GM12891 (cell line): ENCODE data around the gene LRWD1.
A peak's percentile ranks its signal among the peaks of the same experiment; 100 is the strongest.

ENCODE experiments used
- DNase-seq: peaks from one replicate; pipeline ENCODE4 v3.0.0; 2011; ENCODE audit warnings: low spot score; ENCODE audit not compliant: insufficient read length
- FAIRE-seq: peaks from 2 replicates; lab custom pipeline; 2011; peaks lifted over from hg19 to GRCh38; lab: Jason Lieb, UNC
- PAX5 ChIP-seq: IDR thresholded peaks from 2 replicates; pipeline ENCODE4 v1.6.1; 2011; ENCODE audit warnings: low read length, moderate library complexity, mild to moderate bottlenecking; ENCODE audit not compliant: insufficient read depth, severe bottlenecking
- POLR2A ChIP-seq: IDR thresholded peaks from 2 replicates; pipeline ENCODE4 v1.6.1; 2011; ENCODE audit warnings: low read depth, low read length, control low read depth
- POLR2AphosphoS5 ChIP-seq: IDR thresholded peaks from 2 replicates; pipeline ENCODE4 v1.6.1; 2011; ENCODE audit warnings: low read depth, low read length, control low read depth
- POU2F2 ChIP-seq: IDR thresholded peaks from 2 replicates; pipeline ENCODE4 v1.6.1; 2011; ENCODE audit warnings: low read depth, mild to moderate bottlenecking, control low read depth, low read length, moderate library complexity
- SPI1 ChIP-seq: IDR thresholded peaks from 2 replicates; pipeline ENCODE4 v1.6.1; 2011; ENCODE audit warnings: low read depth, low read length, control low read depth
- TAF1 ChIP-seq: IDR thresholded peaks from 2 replicates; pipeline ENCODE4 v1.6.1; 2011; ENCODE audit warnings: low read depth, low read length, control low read depth

The LRWD1 gene

GRCh38 chr7:102426268-102427018 lies 38.3 kb upstream of the LRWD1 start:
- TF ChIP-seq SPI1 (0 out of 2 replicates have a peak, but pooled peaks have one; percentile 11), PAX5 (no peak), POU2F2 (peak; percentile 66; the same call in 1 of the 2 replicates), POLR2AphosphoS5 (0 out of 2 replicates have a peak, but pooled peaks have one; percentile 41), TAF1 (peak; percentile 35; the same call in 1 of the 2 replicates), POLR2A (no peak; the same call in 1 of the 2 replicates)
- FAIRE-seq: peak; percentile 96
- DNase-seq: no peak

- DNase-seq: no peak
- no peak for FAIRE-seq
- TF ChIP-seq POLR2A (no peak), PAX5 (no peak), POU2F2 (no peak), TAF1 (no peak), POLR2AphosphoS5 (no peak), SPI1 (no peak)
These were observed 37.8 kb upstream of the LRWD1 start for GRCh38 chr7:102427019-102427405.

GRCh38 chr7:102429141-102429899 lies 35.5 kb upstream of the LRWD1 start:
- FAIRE-seq: peak; percentile 26
- no peak for DNase-seq
- TF ChIP-seq POLR2AphosphoS5 (no peak), POU2F2 (no peak), PAX5 (no peak), SPI1 (no peak), POLR2A (no peak), TAF1 (no peak)

GRCh38 chr7:102431617-102432298 lies 33.0 kb upstream of the LRWD1 start:
- peak; percentile 99 for FAIRE-seq
- TF ChIP-seq POLR2A: peak; percentile 67; the same call in 1 of the 2 replicates
- no peak for TF ChIP-seq POLR2AphosphoS5
- TF ChIP-seq POU2F2: peak; percentile 90
- TF ChIP-seq TAF1: peak; percentile 48; the same call in 1 of the 2 replicates
- no peak for TF ChIP-seq PAX5
- TF ChIP-seq SPI1: peak; percentile 81
- DNase-seq: no peak

- TF ChIP-seq SPI1: no peak
- TF ChIP-seq POU2F2: no peak
- TF ChIP-seq POLR2A: no peak
- no peak for TF ChIP-seq TAF1
- TF ChIP-seq POLR2AphosphoS5: no peak
- TF ChIP-seq PAX5: no peak
- FAIRE-seq: peak; percentile 61
- no peak for DNase-seq
These were observed 32.2 kb upstream of the LRWD1 start for GRCh38 chr7:102432442-102433218.

GRCh38 chr7:102433219-102434038 lies 31.4 kb upstream of the LRWD1 start, which contains the start of gene ORAI2:
ORAI2 (plus strand) TSS chr7:102433575; CDS start chr7:102438957, 5,382 bp downstream.
- peak; percentile 99 for FAIRE-seq
- TF ChIP-seq POLR2A: peak; percentile 49; the same call in 1 of the 2 replicates
- no peak for TF ChIP-seq PAX5
- DNase-seq: peak; percentile 83

GRCh38 chr7:102434039-102434486 lies 30.7 kb upstream of the LRWD1 start:
- TF ChIP-seq PAX5 (no peak), POLR2AphosphoS5 (no peak), POLR2A (no peak), POU2F2 (no peak), SPI1 (no peak), TAF1 (no peak)
- DNase-seq: no peak
- FAIRE-seq: peak; percentile 76
